Type B pancreatic cell (in vitro differentiated cells): ENCODE measurements around the gene CCDC186. TPM values are rescaled to one million over a fixed set of nuclear protein-coding genes. Genes with fewer than 3 reads are reported as not detected.
"Not testable (repeated sequence)": the region's sequence is repeated elsewhere in the genome, so short reads cannot be mapped to it uniquely, and the experiment has no call there.

Experiments used
- DNase-seq: peaks from one replicate; pipeline ENCODE4 v3.0.0; 2021; ENCODE audit warnings: mixed read lengths; ENCODE audit not compliant: unreplicated experiment; ENCODE audit errors: extremely low spot score
- H3K27ac Mint-ChIP-seq: 2 replicates; pipeline ENCODE4 v1.8.0; 2021; ENCODE audit warnings: mild to moderate bottlenecking, mixed read lengths
- H3K27me3 Mint-ChIP-seq: 2 replicates; pipeline ENCODE4 v1.8.0; 2021; ENCODE audit warnings: mixed read lengths
- H3K36me3 Mint-ChIP-seq: 2 replicates; pipeline ENCODE4 v1.8.0; 2021; ENCODE audit warnings: mixed read lengths
- H3K4me1 Mint-ChIP-seq: one replicate; pipeline ENCODE4 v1.8.0; 2021; ENCODE audit warnings: mixed read lengths; ENCODE audit not compliant: unreplicated experiment
- H3K4me3 Mint-ChIP-seq: 2 replicates; pipeline ENCODE4 v1.8.0; 2021; ENCODE audit warnings: mild to moderate bottlenecking, mixed read lengths
- H3K9me3 Mint-ChIP-seq: 2 replicates; pipeline ENCODE4 v1.8.0; 2021; ENCODE audit warnings: mixed read lengths
- total RNA-seq: library from RNA; stranded (reverse); gene quantifications from 2 replicates; pipeline ENCODE4 v1.2.1, GENCODE V29; 2021; ENCODE audit warnings: low replicate concordance
- TF ChIP-seq, protein P1 (sequence below): fragments of 200-600 bp; sonication (generic); conservative IDR thresholded peaks from 2 replicates; pipeline ENCODE4 v1.5.0; 2021; ENCODE audit warnings: antibody characterized with exemption, mild to moderate bottlenecking

The CCDC186 gene
- total RNA-seq, 1 donor from 2014 or later: 21.0 TPM

GRCh38 chr10:114151486-114151885 is 22.5 kb downstream of the CCDC186 start:
- Mint-ChIP-seq H3K4me3 (no peak overlapping the region), H3K36me3 (peaks cover 38% of the 10 kb centered on the region), H3K27ac (no peak overlapping the region), H3K9me3 (no peaks in the 10 kb centered on the region), H3K27me3 (no peaks in the 10 kb centered on the region), H3K4me1 (no peaks in the 10 kb centered on the region)
- no peak for DNase-seq
- TF ChIP-seq, protein P1, sequence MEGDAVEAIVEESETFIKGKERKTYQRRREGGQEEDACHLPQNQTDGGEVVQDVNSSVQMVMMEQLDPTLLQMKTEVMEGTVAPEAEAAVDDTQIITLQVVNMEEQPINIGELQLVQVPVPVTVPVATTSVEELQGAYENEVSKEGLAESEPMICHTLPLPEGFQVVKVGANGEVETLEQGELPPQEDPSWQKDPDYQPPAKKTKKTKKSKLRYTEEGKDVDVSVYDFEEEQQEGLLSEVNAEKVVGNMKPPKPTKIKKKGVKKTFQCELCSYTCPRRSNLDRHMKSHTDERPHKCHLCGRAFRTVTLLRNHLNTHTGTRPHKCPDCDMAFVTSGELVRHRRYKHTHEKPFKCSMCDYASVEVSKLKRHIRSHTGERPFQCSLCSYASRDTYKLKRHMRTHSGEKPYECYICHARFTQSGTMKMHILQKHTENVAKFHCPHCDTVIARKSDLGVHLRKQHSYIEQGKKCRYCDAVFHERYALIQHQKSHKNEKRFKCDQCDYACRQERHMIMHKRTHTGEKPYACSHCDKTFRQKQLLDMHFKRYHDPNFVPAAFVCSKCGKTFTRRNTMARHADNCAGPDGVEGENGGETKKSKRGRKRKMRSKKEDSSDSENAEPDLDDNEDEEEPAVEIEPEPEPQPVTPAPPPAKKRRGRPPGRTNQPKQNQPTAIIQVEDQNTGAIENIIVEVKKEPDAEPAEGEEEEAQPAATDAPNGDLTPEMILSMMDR: no peak

- not testable (repeated sequence) for H3K9me3 Mint-ChIP-seq, H3K27me3 Mint-ChIP-seq, DNase-seq, H3K4me1 Mint-ChIP-seq, H3K27ac Mint-ChIP-seq, H3K4me3 Mint-ChIP-seq
- peaks cover 37% of the 10 kb centered on the region for H3K36me3 Mint-ChIP-seq
Measured at GRCh38 chr10:114149476-114149875, 24.5 kb downstream of the CCDC186 start.

- Mint-ChIP-seq H3K27ac (no peak overlapping the region), H3K4me1 (no peaks in the 10 kb centered on the region), H3K4me3 (no peak overlapping the region), H3K36me3 (peaks cover 25% of the 10 kb centered on the region), H3K27me3 (no peaks in the 10 kb centered on the region), H3K9me3 (no peaks in the 10 kb centered on the region)
- TF ChIP-seq, protein P1: no peak
- no peak for DNase-seq
Measured at GRCh38 chr10:114143160-114143559, 30.8 kb downstream of the CCDC186 start.

- H3K4me1 Mint-ChIP-seq: no peaks in the 10 kb centered on the region
- no peaks in the 10 kb centered on the region for H3K27me3 Mint-ChIP-seq
- H3K36me3 Mint-ChIP-seq: peaks cover 22% of the 10 kb centered on the region
- H3K9me3 Mint-ChIP-seq: no peaks in the 10 kb centered on the region
- TF ChIP-seq, protein P1: no peak
- DNase-seq: no peak
- H3K4me3 Mint-ChIP-seq: no peak overlapping the region
- peak overlapping the region; percentile 19 for H3K27ac Mint-ChIP-seq
Measured at GRCh38 chr10:114142018-114142417, 32.0 kb downstream of the CCDC186 start.

DNA sequence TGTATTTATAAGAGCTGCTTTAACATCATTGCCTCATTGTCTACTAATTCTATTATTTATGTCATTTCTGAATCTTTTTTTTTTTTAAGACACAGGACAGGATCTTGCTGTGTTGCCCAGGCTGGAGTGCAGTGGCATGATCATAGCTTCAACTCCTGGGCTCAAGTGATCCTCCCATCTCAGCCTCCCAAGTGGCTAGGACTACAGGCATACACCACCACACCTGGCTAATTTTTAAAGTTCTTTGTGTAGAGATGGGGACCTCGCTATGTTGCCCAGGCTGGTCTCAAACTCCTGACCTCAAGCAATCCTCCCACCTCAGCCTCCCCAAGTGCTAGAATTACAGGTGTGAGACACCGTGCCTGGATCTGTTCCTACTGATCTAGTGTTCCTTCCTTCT is 33.2 kb downstream of the CCDC186 start:
- H3K27ac Mint-ChIP-seq, DNase-seq: not testable (repeated sequence)

GRCh38 chr10:114140036-114140435 is 34.0 kb downstream of the CCDC186 start:
- DNase-seq: no peak
- peaks cover 20% of the 10 kb centered on the region for H3K36me3 Mint-ChIP-seq
- no peak overlapping the region for H3K4me3 Mint-ChIP-seq
- H3K4me1 Mint-ChIP-seq: no peaks in the 10 kb centered on the region
- no peak overlapping the region for H3K27ac Mint-ChIP-seq
- TF ChIP-seq, protein P1: no peak
- no peaks in the 10 kb centered on the region for H3K27me3 Mint-ChIP-seq
- no peaks in the 10 kb centered on the region for H3K9me3 Mint-ChIP-seq

More for the DNA sequence above, 33.2 kb downstream of the CCDC186 start:
- not testable (repeated sequence) for H3K4me1 Mint-ChIP-seq, H3K27me3 Mint-ChIP-seq, H3K4me3 Mint-ChIP-seq, H3K9me3 Mint-ChIP-seq
- peaks cover 21% of the 10 kb centered on the region for H3K36me3 Mint-ChIP-seq

GRCh38 chr10:114138581-114138980 is 35.4 kb downstream of the CCDC186 start:
- H3K27ac Mint-ChIP-seq: no peak overlapping the region
- no peak for DNase-seq
- H3K27me3 Mint-ChIP-seq: no peaks in the 10 kb centered on the region
- H3K4me1 Mint-ChIP-seq: no peaks in the 10 kb centered on the region
- H3K36me3 Mint-ChIP-seq: peaks cover 26% of the 10 kb centered on the region
- H3K4me3 Mint-ChIP-seq: no peak overlapping the region
- TF ChIP-seq, protein P1: no peak
- no peaks in the 10 kb centered on the region for H3K9me3 Mint-ChIP-seq
